ENCODE measurements around the gene GRIN2A.

Gene GRIN2A

GRCh38 chr16:10182222-10183053 lies at the start of gene GRIN2A:
Gene GRIN2A, minus strand, starts transcription at chr16:10182428. Its CDS starts 2,017 bp downstream, at chr16:10180411.
- no peak within 1 kb of the TSS for H3K4me3 ChIP-seq (ENCODE audit: low read depth, low read length)
- no peak for TF ChIP-seq CTCF (IDR thresholded peaks at IDR 0.05; ENCODE audit: low read depth, low read length)

GRCh38 chr16:10231563-10231962 lies 49.3 kb upstream of the GRIN2A start:
- no peak overlapping the region for H3K4me3 ChIP-seq (ENCODE audit: low read depth, low read length)
- TF ChIP-seq CTCF (IDR thresholded peaks at IDR 0.05; ENCODE audit: low read depth, low read length), result no peak

DNA sequence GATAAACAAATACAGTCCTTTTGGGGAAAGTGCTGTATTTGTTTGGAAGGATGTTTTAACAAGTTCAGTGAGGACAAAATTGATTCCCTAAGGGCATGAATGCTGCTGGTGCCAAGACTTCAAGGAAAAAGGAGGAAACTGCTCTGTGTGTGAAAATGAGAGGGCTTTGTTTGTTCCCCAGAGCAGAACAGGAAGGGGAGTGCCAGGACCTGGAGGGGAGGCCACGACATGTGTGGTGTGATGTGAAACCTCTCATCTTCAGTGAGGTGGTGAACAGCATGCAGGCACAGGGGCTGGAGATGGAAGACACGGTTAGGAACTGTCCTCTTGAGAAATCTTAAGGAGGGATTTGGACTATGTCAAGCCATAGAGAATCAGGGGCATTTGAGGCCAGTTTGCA lies 46.6 kb upstream of the GRIN2A start:
- no peak for TF ChIP-seq CTCF (IDR thresholded peaks at IDR 0.05; ENCODE audit: low read depth, low read length)
- H3K4me3 ChIP-seq (ENCODE audit: low read depth, low read length), result no peak overlapping the region

DNA sequence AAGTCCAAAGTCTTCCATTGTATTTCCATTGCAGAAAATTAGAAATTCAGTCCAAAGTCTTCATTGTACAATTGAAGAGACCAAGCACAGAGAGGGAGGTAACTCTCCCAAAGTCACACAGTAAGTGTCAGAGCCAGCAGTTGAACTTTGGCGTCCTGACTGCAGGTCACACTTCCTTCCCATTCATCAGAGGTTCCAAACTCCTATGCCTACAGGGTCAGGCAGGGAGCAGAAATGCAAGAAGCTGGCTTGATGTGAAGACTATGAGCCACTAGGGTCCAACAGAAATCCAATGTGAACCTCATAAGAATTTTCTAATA lies 44.7 kb upstream of the GRIN2A start:
- H3K4me3 ChIP-seq (ENCODE audit: low read depth, low read length), result no peak overlapping the region
- no peak for TF ChIP-seq CTCF (IDR thresholded peaks at IDR 0.05; ENCODE audit: low read depth, low read length)

DNA sequence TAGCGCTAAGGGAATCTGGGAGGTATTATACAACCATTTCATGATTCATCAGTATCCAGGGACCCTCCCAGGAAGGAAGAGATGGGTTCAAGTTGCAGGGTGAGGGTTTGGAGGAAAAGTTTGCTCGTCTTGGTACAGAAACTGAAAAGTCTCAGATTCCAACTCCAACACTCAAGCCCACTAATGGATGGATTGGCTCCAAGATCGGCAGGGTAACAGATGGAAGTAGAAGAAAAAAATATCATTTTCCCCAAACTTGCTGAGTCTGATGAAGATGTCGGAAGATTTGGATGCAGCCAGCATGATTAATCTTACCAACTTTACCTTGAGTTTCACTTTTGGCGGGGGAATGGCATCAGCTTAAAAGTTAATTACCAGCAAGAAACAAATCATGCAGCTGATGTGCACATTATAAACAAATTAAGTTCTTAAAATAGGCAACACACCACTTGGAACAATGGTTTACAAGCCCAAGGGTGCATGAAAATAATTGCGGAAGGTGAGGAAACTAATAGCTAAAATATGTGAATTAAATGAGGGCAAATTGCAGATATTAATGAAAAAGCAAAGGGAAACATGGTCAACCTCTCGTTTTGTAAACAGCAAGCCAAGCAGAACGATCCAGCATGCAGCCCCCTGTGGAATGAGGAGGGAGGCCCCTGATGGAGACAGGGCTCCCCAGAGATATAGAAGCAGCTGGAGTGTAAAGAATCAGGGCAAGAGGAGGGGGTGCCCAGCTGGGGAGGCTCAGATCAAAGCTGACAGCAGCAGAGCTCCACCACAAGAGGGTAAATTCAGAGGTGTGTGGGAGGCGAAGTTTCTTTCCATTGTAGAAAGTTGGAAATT lies 44.1 kb upstream of the GRIN2A start:
- H3K4me3 ChIP-seq (ENCODE audit: low read depth, low read length), result no peak overlapping the region
- no peak for TF ChIP-seq CTCF (IDR thresholded peaks at IDR 0.05; ENCODE audit: low read depth, low read length)

- no peak for TF ChIP-seq CTCF (IDR thresholded peaks at IDR 0.05; ENCODE audit: low read depth, low read length)
- no peak overlapping the region for H3K4me3 ChIP-seq (ENCODE audit: low read depth, low read length)
These were observed 43.4 kb upstream of the GRIN2A start for GRCh38 chr16:10225653-10226052.

- no peak for TF ChIP-seq CTCF (IDR thresholded peaks at IDR 0.05; ENCODE audit: low read depth, low read length)
These were observed 42.6 kb upstream of the GRIN2A start for GRCh38 chr16:10224850-10225249.

More at GRCh38 chr16:10224850-10225249, 42.6 kb upstream of the GRIN2A start:
- no peak overlapping the region for H3K4me3 ChIP-seq (ENCODE audit: low read depth, low read length)
